Measurements from ENCODE around the gene CEP126.

DNA sequence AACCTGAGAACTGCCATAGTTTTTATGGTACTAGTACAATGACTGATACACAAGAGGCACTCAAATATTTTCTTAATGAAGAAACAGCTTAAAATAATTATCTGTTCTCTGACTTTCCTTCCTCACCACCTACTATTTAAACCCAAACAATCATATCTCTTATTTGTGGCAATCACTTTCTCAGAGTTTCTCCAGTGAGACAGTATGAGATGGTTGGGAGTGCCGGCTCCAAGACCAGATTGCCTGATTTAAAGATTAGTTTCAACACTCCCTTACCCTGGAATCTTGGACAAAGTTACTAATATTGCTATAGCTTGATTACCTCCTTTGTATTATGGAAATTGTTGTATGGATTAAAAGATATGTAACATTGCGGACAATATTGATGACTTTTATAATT lies 5.7 kb upstream of the CEP126 start:
- TF ChIP-seq CTCF (IDR thresholded peaks at IDR 0.05; ENCODE audit: low read length) = no peak
- no peak for TF ChIP-seq EZH2 (optimal IDR thresholded peaks at IDR 0.05; ENCODE audit: low read depth, low read length)

Measured in MM.1S (cell line).